Keratinocyte (primary cell): Measurements from ENCODE around the gene RNF157. TPM values are rescaled to one million over a fixed set of nuclear protein-coding genes. Genes with fewer than 3 reads are reported as not detected.

Experiments
- DNase-seq: peaks from one replicate; pipeline ENCODE4 v3.0.0-alpha.2; 2011; ENCODE audit warnings: low read depth, missing footprints, low spot score
- FAIRE-seq: peaks from 2 replicates; lab custom pipeline; 2011; peaks lifted over from hg19 to GRCh38; lab: Jason Lieb, UNC
- H2AFZ ChIP-seq: 2 replicates; pipeline ENCODE4 v1.6.0; 2012; ENCODE audit warnings: low read length, control low read depth, inconsistent platforms; ENCODE audit not compliant: control insufficient read depth
- H3K27ac ChIP-seq: 2 replicates; pipeline ENCODE4 v1.5.1; 2011; ENCODE audit warnings: low read length; ENCODE audit not compliant: control insufficient read depth, insufficient read depth
- H3K27me3 ChIP-seq: 3 replicates; pipeline ENCODE4 v1.6.0; 2011; ENCODE audit warnings: low read length; ENCODE audit not compliant: control insufficient read depth, insufficient read depth; ENCODE audit errors: extremely low read depth
- H3K36me3 ChIP-seq, 2 experiments: 2 replicates in 1 of 2; 3 replicates in 1 of 2; pipeline ENCODE4 v1.5.1; 2011; ENCODE audit warnings: low read length in 2 of 2, mild to moderate bottlenecking in 1 of 2; ENCODE audit not compliant: control insufficient read depth in 2 of 2, insufficient read depth in 2 of 2; ENCODE audit errors: extremely low read depth in 1 of 2
- H3K4me1 ChIP-seq: 3 replicates; pipeline ENCODE4 v1.5.1; 2011; ENCODE audit warnings: low read length; ENCODE audit not compliant: control insufficient read depth, insufficient read depth; ENCODE audit errors: extremely low read depth
- H3K4me2 ChIP-seq: 3 replicates; pipeline ENCODE4 v1.6.0; 2011; ENCODE audit warnings: low read depth, low read length; ENCODE audit not compliant: control insufficient read depth, insufficient read depth; ENCODE audit errors: extremely low read depth
- H3K4me3 ChIP-seq, 3 experiments: fragments of 200-600 bp in 1 of 3; sonication (generic) in 1 of 3; 2 replicates in 2 of 3; 3 replicates in 1 of 3; pipeline ENCODE4 v1.5.1; 2011 to 2016; ENCODE audit warnings: low read length in 3 of 3, mild to moderate bottlenecking in 3 of 3, control low read depth in 2 of 3, inconsistent platforms in 1 of 3, low read depth in 1 of 3, mixed read lengths in 1 of 3, mixed run types in 1 of 3, moderate library complexity in 1 of 3; ENCODE audit not compliant: control insufficient read depth in 2 of 3, insufficient read depth in 2 of 3; ENCODE audit errors: extremely low read depth in 1 of 3
- H3K79me2 ChIP-seq: 2 replicates; pipeline ENCODE4 v1.6.0; 2012; ENCODE audit warnings: low read length; ENCODE audit not compliant: control insufficient read depth, insufficient read depth
- H3K9ac ChIP-seq: 3 replicates; pipeline ENCODE4 v1.6.0; 2011; ENCODE audit warnings: low read length; ENCODE audit not compliant: control insufficient read depth, insufficient read depth; ENCODE audit errors: extremely low read depth
- H3K9me1 ChIP-seq: 3 replicates; pipeline ENCODE4 v1.6.0; 2011; ENCODE audit warnings: low read length; ENCODE audit not compliant: control insufficient read depth, insufficient read depth; ENCODE audit errors: extremely low read depth
- H3K9me3 ChIP-seq: 2 replicates; pipeline ENCODE4 v1.5.1; 2012; ENCODE audit warnings: low read depth, low read length; ENCODE audit not compliant: control insufficient read depth
- H4K20me1 ChIP-seq: 3 replicates; pipeline ENCODE4 v1.6.0; 2011; ENCODE audit warnings: low read length; ENCODE audit not compliant: control insufficient read depth, insufficient read depth; ENCODE audit errors: extremely low read depth
- CTCF ChIP-seq, 3 experiments: IDR thresholded peaks in 1 of 3; conservative IDR thresholded peaks in 1 of 3; optimal IDR thresholded peaks in 1 of 3; 2 replicates in 2 of 3; 3 replicates in 1 of 3; pipeline versions ENCODE3 to v1.5.1; 2011; ENCODE audit warnings: low read length in 3 of 3, mild to moderate bottlenecking in 3 of 3, moderate library complexity in 2 of 3, control low read depth in 1 of 3, inconsistent platforms in 1 of 3; ENCODE audit not compliant: insufficient read depth in 2 of 3; ENCODE audit errors: extremely low read depth in 1 of 3
- EZH2 ChIP-seq: IDR thresholded peaks from one replicate; pipeline ENCODE4 v1.6.1; 2012; ENCODE audit warnings: inconsistent platforms, mild to moderate bottlenecking, low read length, moderate library complexity
- dilution Hi-C: fragments of 300-500 bp; cut with MboI; formaldehyde crosslinking; loops from one replicate; pipeline ENCODE4 v1.7.0; 2020; ENCODE audit warnings: low sequenced_read_pairs; ENCODE audit not compliant: extremely low pct_ligation_motif_present
- polyA plus RNA-seq, 5 experiments: library from polyadenylated mRNA; depleted of rRNA in 3 of 5; stranded (reverse) in 3 of 5; stranded (forward) in 1 of 5; unstranded in 1 of 5; fragments of >200 nt; gene quantifications; 1 replicate in 1 of 5; 2 replicates in 3 of 5; 3 replicates in 1 of 5; pipeline versions ENCODE4 v1.2.1 to v1.2.3, GENCODE V29; 2011 to 2012; ENCODE audit warnings: missing spikeins in 2 of 5, low read depth in 1 of 5, low replicate concordance in 1 of 5

Gene RNF157
- polyA plus RNA-seq, 1 donor (not counting 4 experiments of a cell fraction or from before 2014, with no cell fraction given), result not detected

- no peak for FAIRE-seq
These were observed 44.8 kb downstream of the RNF157 start for GRCh38 chr17:76195281-76196096.

GRCh38 chr17:76193591-76193990 lies 46.7 kb downstream of the RNF157 start:
- Histone ChIP-seq H3K4me2 (no peak overlapping the region), H3K9me3 (no peaks in the 10 kb centered on the region), H3K79me2 (no peaks in the 10 kb centered on the region), H3K9me1 (no peaks in the 10 kb centered on the region), H3K27ac (no peak overlapping the region), H2AFZ (no peak overlapping the region), H3K27me3 (peaks cover 4% of the 10 kb centered on the region), H3K9ac (no peak overlapping the region), H3K36me3 (no peaks in the 10 kb centered on the region), H3K4me1 (no peaks in the 10 kb centered on the region), H4K20me1 (no peaks in the 10 kb centered on the region), H3K4me3 (no peak overlapping the region)
- FAIRE-seq (no peak), DNase-seq (no peak)
- TF ChIP-seq EZH2, result no peak
- dilution Hi-C loops, result no loop called here

More at GRCh38 chr17:76195281-76196096, 44.8 kb downstream of the RNF157 start:
- no peaks in the 10 kb centered on the region for H3K79me2 ChIP-seq
- dilution Hi-C loops, result no loop called here
- H3K9me3 ChIP-seq, result no peaks in the 10 kb centered on the region
- no peak overlapping the region for H2AFZ ChIP-seq
- H3K9me1 ChIP-seq, result no peaks in the 10 kb centered on the region
- DNase-seq, result no peak
- H3K4me3 ChIP-seq, result no peak overlapping the region
- H4K20me1 ChIP-seq, result no peaks in the 10 kb centered on the region
- no peak overlapping the region for H3K27ac ChIP-seq
- no peaks in the 10 kb centered on the region for H3K36me3 ChIP-seq
- no peak overlapping the region for H3K9ac ChIP-seq
- TF ChIP-seq CTCF (optimal IDR thresholded peaks at IDR 0.05 in 1 of 3, IDR thresholded peaks at IDR 0.05 in 1 of 3, conservative IDR thresholded peaks at IDR 0.05 in 1 of 3; ENCODE audit: extremely low read depth in 1 of 3, insufficient read depth in 2 of 3, low read length in 3 of 3) (no peak), EZH2 (no peak)
- H3K4me2 ChIP-seq, result no peak overlapping the region
- H3K27me3 ChIP-seq, result peaks cover 4% of the 10 kb centered on the region
- H3K4me1 ChIP-seq, result no peaks in the 10 kb centered on the region
